DLD1 (cell line): ENCODE data around the gene PTGR1.

Source experiments
- in situ Hi-C: cut with HindIII; loops from 2 replicates; pipeline ENCODE4 v1.10.0; 2017; ENCODE audit warnings: low sequenced_read_pairs

The PTGR1 gene

GRCh38 chr9:111548623-111549022 is 50.8 kb downstream of the PTGR1 start:
- in situ Hi-C loops, result loop anchor here (10.0 kb wide), 1 partner anchor 454 kb away; no protein-coding TSS in a partner anchor

- in situ Hi-C loops, result loop anchor here (10.0 kb wide), 1 partner anchor 448 kb away; no protein-coding TSS in a partner anchor
Measured at GRCh38 chr9:111542497-111543254, 56.8 kb downstream of the PTGR1 start.

GRCh38 chr9:111533099-111533790 is 66.2 kb downstream of the PTGR1 start:
- in situ Hi-C loops, result no loop called here

- in situ Hi-C loops, result no loop called here
Measured at GRCh38 chr9:111531716-111532115, 67.7 kb downstream of the PTGR1 start.

- in situ Hi-C loops, result no loop called here
Measured at GRCh38 chr9:111529787-111530186, 69.7 kb downstream of the PTGR1 start.

GRCh38 chr9:111527347-111527746 is 72.1 kb downstream of the PTGR1 start:
- in situ Hi-C loops, result no loop called here

- in situ Hi-C loops, result no loop called here
Measured at GRCh38 chr9:111525056-111525977, 74.1 kb downstream of the PTGR1 start, which contains the start of gene ZNF483. Gene ZNF483, plus strand, starts transcription at chr9:111525179. Its CDS starts 2,217 bp downstream, at chr9:111527396.

GRCh38 chr9:111524731-111525055 is 74.8 kb downstream of the PTGR1 start:
- in situ Hi-C loops, result no loop called here

GRCh38 chr9:111516061-111516465 is 83.4 kb downstream of the PTGR1 start:
- in situ Hi-C loops, result no loop called here

- in situ Hi-C loops, result no loop called here
Measured at GRCh38 chr9:111514967-111515366, 84.5 kb downstream of the PTGR1 start.
